Left forelimb (tissue), 1 donor: Measurements from ENCODE around the gene FAM107A.
A peak's percentile ranks its signal among the peaks of the same experiment; 100 is the strongest.
"Not testable (repeated sequence)": the region's sequence is repeated elsewhere in the genome, so short reads cannot be mapped to it uniquely, and the experiment has no call there.

Source experiments
- DNase-seq: peaks from one replicate; pipeline ENCODE4 v3.0.0-alpha.2; 2018; ENCODE audit warnings: low spot score

Gene FAM107A

DNA sequence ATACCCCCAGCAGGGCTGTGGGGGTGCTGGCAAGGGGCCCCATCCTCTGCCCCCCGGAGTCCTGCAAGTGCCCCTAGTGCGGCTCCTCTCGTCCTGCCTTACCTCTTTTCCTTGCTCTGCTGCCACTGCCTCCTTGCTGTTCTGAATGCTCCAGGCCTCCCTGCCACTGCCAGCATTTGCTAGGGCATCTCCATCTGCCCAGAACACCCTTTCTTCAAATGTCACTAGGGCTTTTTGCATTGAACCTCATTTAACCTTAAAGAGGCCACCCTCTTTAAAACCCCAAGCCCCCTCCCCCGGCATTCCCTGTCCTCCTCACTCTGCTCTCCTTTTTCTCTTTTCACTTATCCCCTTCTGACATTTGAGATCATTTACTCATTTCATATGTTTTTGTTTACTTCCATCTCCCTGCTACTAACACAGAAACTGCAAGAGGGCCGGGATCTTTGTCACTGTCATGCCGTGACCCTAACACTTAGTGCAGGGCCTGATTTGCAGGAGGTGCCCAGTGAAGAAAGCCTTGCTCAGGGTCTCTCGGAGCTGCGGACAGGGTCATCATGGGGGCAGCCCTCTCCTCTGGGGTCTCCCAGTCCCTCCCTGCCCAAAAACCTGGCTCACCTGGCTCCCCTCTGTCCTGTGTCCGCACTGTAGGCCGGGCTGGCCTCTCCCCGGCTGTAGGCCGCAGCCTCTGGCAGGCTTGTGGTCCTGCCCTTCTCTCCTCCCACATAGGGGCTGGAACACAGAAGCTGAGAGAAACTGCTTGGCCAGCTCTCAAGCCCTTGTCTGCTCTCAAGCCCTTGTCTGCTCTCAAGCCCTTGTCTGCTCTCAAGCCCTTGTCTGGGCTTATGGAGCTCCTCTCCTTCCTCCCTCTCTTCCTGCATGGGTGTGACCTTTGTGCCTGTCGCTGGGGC lies 40.4 kb downstream of the FAM107A start, which contains the start of gene ACOX2:
Gene ACOX2 (minus strand): TSS at position 690 of the 911 bp plus-strand sequence. CDS start 2,084 bp downstream, outside the sequence.
- DNase-seq, result no peak

- DNase-seq, result no peak
Measured at GRCh38 chr3:58535531-58536500, 41.4 kb downstream of the FAM107A start.

- peak; percentile 38 for DNase-seq
Measured at GRCh38 chr3:58534592-58535494, 42.3 kb downstream of the FAM107A start.

DNA sequence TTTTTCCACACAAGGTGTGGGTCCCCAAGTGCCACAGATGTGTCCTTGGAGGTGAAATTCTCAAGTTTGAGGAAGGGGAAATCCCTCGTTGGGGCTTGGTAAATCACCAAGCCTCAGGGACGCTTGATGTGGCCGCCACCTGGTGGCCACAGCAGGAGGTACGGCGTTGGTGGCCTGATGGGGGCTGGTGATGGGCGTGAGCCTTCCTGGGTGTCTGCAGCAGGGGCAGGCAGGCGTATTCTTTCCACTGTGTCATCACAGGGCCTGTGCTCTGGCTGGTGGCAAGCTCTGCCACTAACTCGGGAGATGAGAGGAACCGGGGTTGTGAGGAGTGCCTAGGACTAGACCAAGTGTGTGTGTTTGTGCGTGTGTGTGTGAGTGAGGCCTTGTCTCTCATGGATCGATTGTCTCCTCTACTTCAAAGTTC lies 44.4 kb downstream of the FAM107A start:
- DNase-seq, result no peak

GRCh38 chr3:58531956-58532355 lies 45.2 kb downstream of the FAM107A start:
- no peak for DNase-seq

DNA sequence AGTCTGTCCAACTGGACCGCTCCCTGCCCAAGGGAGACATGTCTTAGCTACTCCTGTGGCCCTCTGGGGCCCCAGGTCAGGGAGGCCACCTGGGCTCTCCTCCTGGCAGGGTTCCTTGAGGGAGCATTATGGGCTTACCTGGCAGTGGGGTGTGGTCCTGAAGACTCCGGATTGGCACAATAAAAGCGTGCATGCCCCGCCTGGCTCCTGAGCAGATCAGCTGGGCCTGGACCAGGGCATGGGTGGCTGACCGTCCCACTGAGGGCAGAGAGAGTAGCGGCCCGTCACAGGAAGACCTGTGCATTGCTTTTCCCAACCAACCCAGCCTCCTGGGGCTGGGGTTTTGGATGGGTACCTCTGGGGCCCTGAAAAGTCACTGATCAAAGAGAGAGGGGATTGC lies 45.6 kb downstream of the FAM107A start:
- DNase-seq, result no peak

GRCh38 chr3:58530354-58530865 lies 46.8 kb downstream of the FAM107A start:
- no peak for DNase-seq

GRCh38 chr3:58529516-58530353 lies 47.5 kb downstream of the FAM107A start:
- no peak for DNase-seq

- DNase-seq, result no peak
Measured at GRCh38 chr3:58528629-58529028, 48.6 kb downstream of the FAM107A start.

DNA sequence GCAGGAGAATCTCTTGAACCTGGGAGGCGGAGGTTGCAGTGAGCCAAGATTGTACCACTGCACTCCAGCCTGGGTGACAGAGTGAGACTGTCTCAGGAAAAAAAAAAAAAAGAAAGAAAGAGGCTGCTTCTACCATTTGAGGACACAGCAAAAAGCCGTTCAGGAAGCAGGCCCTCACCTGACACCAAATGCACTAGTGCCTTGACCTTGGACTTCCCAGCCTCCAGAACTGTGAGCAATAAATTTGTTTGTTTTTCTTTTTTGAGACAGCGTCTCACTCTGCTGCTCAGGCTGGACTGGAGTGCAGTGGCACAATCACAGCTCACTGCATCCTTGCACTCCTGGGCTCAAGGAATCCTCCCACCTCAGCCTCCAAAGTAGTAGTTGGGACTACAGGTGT lies 49.8 kb downstream of the FAM107A start:
- DNase-seq, result not testable (repeated sequence)

DNA sequence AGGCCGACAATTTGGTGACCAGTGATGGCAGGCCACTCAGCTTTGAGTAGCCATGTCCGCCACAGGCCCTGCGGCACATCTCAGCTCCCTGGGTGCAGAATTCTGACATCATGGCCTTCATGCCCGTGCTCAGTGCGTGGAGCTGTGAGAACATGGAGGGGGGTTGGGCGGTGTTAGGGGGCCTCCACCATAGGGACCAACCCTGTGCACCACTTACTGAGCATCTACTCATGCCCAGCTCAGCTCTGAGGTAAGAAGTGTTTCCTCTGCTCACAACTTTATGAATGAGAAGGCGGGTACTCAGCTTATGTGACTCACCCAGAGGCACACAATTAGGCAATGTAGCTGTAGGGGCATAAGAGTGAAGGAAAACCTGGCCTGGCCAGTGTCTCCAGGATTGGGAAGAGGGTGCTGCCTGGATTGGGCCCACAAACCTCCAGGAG lies 50.7 kb downstream of the FAM107A start:
- no peak for DNase-seq

DNA sequence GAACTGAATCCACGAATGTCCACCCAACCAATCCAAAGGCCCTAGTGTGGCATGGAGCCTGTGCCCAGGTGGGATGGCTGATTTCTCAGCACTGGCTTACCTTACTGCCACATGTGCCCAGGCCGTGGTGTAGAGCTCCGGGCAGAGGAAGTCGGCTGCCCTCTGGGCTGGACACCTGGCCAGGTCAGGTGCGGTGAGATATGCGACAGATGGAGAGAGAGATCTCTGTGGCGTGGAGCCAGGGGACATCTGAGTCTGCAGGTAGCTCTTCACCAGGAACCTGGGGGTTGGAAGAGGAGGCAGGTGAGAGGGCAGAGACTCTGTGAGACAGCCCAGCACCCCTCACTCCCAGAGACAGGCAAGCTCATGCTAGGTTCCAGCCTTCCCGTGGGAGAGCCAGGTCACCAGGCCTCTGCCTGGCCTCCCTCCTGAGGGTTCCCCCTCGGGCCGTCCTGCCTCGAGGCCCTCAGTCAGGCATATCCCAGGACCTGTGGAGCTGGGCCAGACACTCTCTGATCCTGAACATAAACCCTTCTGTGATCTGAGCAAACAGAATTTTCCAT lies 52.8 kb downstream of the FAM107A start:
- no peak for DNase-seq

DNA sequence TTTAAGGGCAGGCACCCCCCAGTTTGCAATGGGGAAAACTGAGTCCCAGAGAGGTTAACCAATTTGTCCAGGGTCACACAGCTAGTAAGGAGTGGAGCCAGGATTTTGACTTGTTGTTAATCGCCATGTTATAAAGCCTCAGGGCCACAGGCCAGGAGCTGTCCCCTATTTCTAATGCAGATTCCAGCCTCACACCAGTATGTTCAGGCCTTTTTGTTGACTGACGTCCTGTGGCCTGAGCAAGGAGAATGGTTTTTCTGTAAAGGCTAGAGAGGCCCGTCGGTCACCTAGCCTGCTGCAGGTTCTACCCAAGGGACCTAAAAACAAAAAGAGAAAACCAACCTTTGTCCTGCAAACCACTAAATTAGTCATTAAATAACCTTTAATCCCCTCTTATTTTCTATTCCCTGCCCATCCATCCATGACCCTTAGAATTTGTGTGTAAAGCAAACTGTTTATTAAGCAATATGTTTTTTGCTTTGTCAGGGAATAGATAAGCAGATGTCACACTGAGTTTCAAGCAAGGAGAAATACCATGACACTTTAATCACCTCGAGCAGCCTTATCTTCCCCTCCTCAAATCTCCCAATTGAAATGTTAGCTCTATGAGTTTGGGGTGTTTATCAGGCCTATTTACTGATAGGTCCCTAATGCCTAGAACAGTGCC lies 54.3 kb downstream of the FAM107A start:
- no peak for DNase-seq

GRCh38 chr3:58521917-58522631 lies 55.1 kb downstream of the FAM107A start:
- no peak for DNase-seq

- DNase-seq, result no peak
Measured at GRCh38 chr3:58521336-58521670, 55.9 kb downstream of the FAM107A start.

DNA sequence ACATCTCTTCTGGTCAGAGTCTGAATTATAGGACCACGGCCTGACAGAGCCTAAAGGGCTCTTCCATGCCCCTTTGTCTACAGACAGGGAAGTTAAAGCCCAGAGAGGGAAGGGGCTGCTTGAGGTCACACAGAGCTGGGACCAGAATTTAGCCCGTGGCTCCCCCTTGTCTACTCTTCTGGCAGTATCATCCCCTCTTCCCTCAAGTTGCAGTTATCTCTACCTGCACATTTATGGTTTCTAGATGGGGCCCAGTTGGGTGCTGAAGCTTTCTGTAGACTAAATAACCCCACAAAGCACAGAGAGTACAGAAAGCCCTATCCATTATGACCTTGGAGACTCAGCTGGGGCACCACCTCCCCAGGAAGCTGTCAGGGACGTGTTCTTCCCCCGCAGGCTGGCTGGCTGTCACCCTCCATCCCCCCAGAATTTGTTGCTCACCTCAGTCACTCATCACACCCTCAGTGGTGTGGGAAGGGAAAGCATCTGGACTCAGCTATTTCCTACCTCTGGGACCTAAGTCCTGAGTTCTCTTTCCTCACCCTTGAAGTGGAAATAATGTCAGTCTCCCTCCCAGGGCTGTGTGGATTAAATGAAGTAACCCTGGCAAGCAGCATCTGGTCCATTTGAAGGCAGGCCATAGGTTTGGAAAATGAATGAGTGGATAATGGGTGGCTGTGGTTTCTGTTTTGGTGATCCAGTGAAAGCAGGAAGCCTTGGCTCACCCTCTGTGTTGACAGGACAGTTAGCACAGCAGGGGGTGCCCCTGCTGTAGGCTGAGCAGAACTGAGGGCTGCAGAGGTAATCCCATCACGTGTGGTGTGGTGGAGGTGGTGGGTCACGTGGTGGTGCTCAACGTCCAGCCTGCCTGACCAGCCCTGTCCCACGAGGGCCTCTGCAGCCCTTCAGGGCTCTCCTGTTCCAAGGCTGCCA lies 56.5 kb downstream of the FAM107A start:
- DNase-seq, result no peak

GRCh38 chr3:58519668-58520402 lies 57.4 kb downstream of the FAM107A start:
- DNase-seq, result no peak
